ENCODE results near the gene TSPAN3. TPM values are rescaled to one million over a fixed set of nuclear protein-coding genes. Genes with fewer than 3 reads are reported as not detected.

Gene TSPAN3
- total RNA-seq, 1 donor from 2014 or later: 359 TPM

- H3K27ac ChIP-seq: no peak overlapping the region
- no peak overlapping the region for H3K4me3 ChIP-seq
- H3K27me3 ChIP-seq: no peaks in the 10 kb centered on the region
- intact Hi-C loops (cut with DNase I): loop anchor here (10.0 kb wide), 1 partner anchor 513 kb away; no protein-coding TSS in a partner anchor
- H3K9me3 ChIP-seq: no peaks in the 10 kb centered on the region
- no peaks in the 10 kb centered on the region for H3K4me1 ChIP-seq
- H3K36me3 ChIP-seq: no peaks in the 10 kb centered on the region
- DNase-seq (peak; percentile 68), ATAC-seq (peak; percentile 4)
- peak; percentile 5 for TF ChIP-seq CTCF (IDR thresholded peaks at IDR 0.05)
Measured at GRCh38 chr15:77031376-77032050, 39.4 kb downstream of the TSPAN3 start.

GRCh38 chr15:77030928-77031375 is 40.0 kb downstream of the TSPAN3 start:
- no peaks in the 10 kb centered on the region for H3K27me3 ChIP-seq
- ATAC-seq (no peak), DNase-seq (peak; percentile 65)
- H3K4me1 ChIP-seq: no peaks in the 10 kb centered on the region
- H3K9me3 ChIP-seq: no peaks in the 10 kb centered on the region
- no peak overlapping the region for H3K27ac ChIP-seq
- TF ChIP-seq CTCF (IDR thresholded peaks at IDR 0.05): no peak
- H3K36me3 ChIP-seq: no peaks in the 10 kb centered on the region
- no peak overlapping the region for H3K4me3 ChIP-seq
- intact Hi-C loops (cut with DNase I): loop anchor here (10.0 kb wide), 1 partner anchor 514 kb away; no protein-coding TSS in a partner anchor

- Histone ChIP-seq H3K4me1 (no peaks in the 10 kb centered on the region), H3K9me3 (no peaks in the 10 kb centered on the region), H3K27me3 (no peaks in the 10 kb centered on the region), H3K27ac (no peak overlapping the region), H3K36me3 (no peaks in the 10 kb centered on the region), H3K4me3 (no peak overlapping the region)
- DNase-seq: peak; percentile 70
- intact Hi-C loops (cut with DNase I): loop anchor here (10.0 kb wide), 1 partner anchor 515 kb away; no protein-coding TSS in a partner anchor
- ATAC-seq: peak; percentile 2
- no peak for TF ChIP-seq CTCF (IDR thresholded peaks at IDR 0.05)
Measured at GRCh38 chr15:77030048-77030927, 40.6 kb downstream of the TSPAN3 start.

DNA sequence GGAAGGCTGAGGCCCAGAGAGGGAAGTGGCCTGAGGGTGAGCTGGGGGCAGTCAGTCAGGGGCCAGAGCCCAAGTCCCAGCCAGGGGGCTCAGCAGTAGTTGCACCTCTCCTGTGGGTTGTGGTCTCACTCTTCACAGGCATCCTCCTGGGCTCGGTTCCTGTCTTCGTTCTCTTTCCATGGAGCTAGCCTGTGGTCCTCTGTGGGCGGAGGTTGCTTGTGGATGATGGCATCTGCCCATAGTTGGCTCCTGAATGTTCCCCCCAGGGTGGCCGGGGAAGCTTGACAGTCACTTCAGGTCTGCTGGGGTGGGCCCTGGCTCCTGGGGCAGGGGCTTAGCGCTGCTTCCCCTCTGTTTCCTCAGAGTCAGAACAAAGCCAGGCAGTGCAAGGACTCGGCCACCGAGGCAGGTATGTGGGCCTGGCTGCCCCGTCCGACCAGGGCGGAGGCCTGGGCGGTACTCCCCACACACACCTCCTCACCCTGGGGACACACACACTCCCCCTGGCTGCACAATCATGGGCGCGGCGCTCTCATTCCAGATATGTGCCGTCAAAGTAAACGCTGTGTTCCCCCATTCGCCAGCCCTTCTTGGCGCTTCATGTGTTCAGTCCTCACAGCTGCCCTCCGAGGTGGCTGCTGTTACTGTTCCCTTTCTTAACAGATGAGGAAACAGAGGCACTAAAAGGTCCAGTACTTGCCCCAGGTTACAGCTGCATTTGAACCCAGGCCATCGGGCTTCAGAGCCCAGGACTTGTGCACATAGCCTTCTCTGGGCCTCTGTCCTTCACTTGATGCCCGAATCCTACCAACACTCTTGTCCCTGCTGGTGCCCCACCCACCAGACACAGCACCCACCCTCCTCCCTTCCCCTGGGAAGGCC is 41.5 kb downstream of the TSPAN3 start:
- H3K27ac ChIP-seq: no peak overlapping the region
- no peak for TF ChIP-seq CTCF (IDR thresholded peaks at IDR 0.05)
- intact Hi-C loops (cut with DNase I): loop anchor here (10.0 kb wide), 1 partner anchor 515 kb away; no protein-coding TSS in a partner anchor
- H3K9me3 ChIP-seq: no peaks in the 10 kb centered on the region
- no peaks in the 10 kb centered on the region for H3K4me1 ChIP-seq
- DNase-seq: peak; percentile 60
- H3K36me3 ChIP-seq: no peaks in the 10 kb centered on the region
- H3K27me3 ChIP-seq: no peaks in the 10 kb centered on the region
- ATAC-seq: no peak
- H3K4me3 ChIP-seq: no peak overlapping the region

All from upper lobe of right lung (tissue), 1 donor.